ENCODE data around the gene GRK5.

Gene GRK5

GRCh38 chr10:119379466-119380071, 172.2 kb downstream of the GRK5 start:
- no peak for DNase-seq (ENCODE audit: low read depth)
- no peak for TF ChIP-seq CTCF (IDR thresholded peaks at IDR 0.05; ENCODE audit: low read depth, low read length, missing control alignments)
- no peak overlapping the region for H3K4me3 ChIP-seq (ENCODE audit: low read depth, low read length)

- TF ChIP-seq CTCF (IDR thresholded peaks at IDR 0.05; ENCODE audit: low read depth, low read length, missing control alignments): no peak
- H3K4me3 ChIP-seq (ENCODE audit: low read depth, low read length): no peak overlapping the region
- no peak for DNase-seq (ENCODE audit: low read depth)
These were observed 175.9 kb downstream of the GRK5 start for GRCh38 chr10:119383174-119383856.

GRCh38 chr10:119384127-119384526, 176.8 kb downstream of the GRK5 start:
- no peak for TF ChIP-seq CTCF (IDR thresholded peaks at IDR 0.05; ENCODE audit: low read depth, low read length, missing control alignments)
- DNase-seq (ENCODE audit: low read depth): no peak
- no peak overlapping the region for H3K4me3 ChIP-seq (ENCODE audit: low read depth, low read length)

GRCh38 chr10:119386666-119387065, 179.3 kb downstream of the GRK5 start:
- no peak overlapping the region for H3K4me3 ChIP-seq (ENCODE audit: low read depth, low read length)
- TF ChIP-seq CTCF (IDR thresholded peaks at IDR 0.05; ENCODE audit: low read depth, low read length, missing control alignments): no peak
- no peak for DNase-seq (ENCODE audit: low read depth)

- H3K4me3 ChIP-seq (ENCODE audit: low read depth, low read length): no peak overlapping the region
- no peak for DNase-seq (ENCODE audit: low read depth)
- TF ChIP-seq CTCF (IDR thresholded peaks at IDR 0.05; ENCODE audit: low read depth, low read length, missing control alignments): no peak
These were observed 181.5 kb downstream of the GRK5 start for GRCh38 chr10:119388849-119389345.

GRCh38 chr10:119391440-119392251, 184.3 kb downstream of the GRK5 start:
- no peak for TF ChIP-seq CTCF (IDR thresholded peaks at IDR 0.05; ENCODE audit: low read depth, low read length, missing control alignments)
- DNase-seq (ENCODE audit: low read depth): no peak
- H3K4me3 ChIP-seq (ENCODE audit: low read depth, low read length): no peak overlapping the region
